HG03457 (cell line): ENCODE data around the gene ASCL1.

Source experiments
- ATAC-seq: cut with Tn5 transposase; IDR thresholded peaks from one replicate; pipeline ENCODE4 v1.9.1; 2021; ENCODE audit warnings: moderate number of reproducible peaks; ENCODE audit not compliant: unreplicated experiment

The ASCL1 gene

GRCh38 chr12:102950950-102951619 is 6.4 kb upstream of the ASCL1 start:
- ATAC-seq = no peak

GRCh38 chr12:102951841-102952240 is 5.6 kb upstream of the ASCL1 start:
- no peak for ATAC-seq

GRCh38 chr12:102953221-102953620 is 4.3 kb upstream of the ASCL1 start:
- ATAC-seq = no peak

GRCh38 chr12:102954134-102954533 is 3.3 kb upstream of the ASCL1 start:
- ATAC-seq = no peak

- no peak for ATAC-seq
These were observed 1.3 kb upstream of the ASCL1 start for GRCh38 chr12:102955926-102956737.

- ATAC-seq = no peak
These were observed 641 bp upstream of the ASCL1 start for GRCh38 chr12:102956738-102957327.

GRCh38 chr12:102958073-102958829 is 777 bp downstream of the ASCL1 start:
- ATAC-seq = peak; percentile 41

- ATAC-seq = no peak
These were observed 1.3 kb downstream of the ASCL1 start for GRCh38 chr12:102958830-102959176.

- ATAC-seq = no peak
These were observed 1.9 kb downstream of the ASCL1 start for GRCh38 chr12:102959391-102959790.

GRCh38 chr12:102960766-102961465 is 3.4 kb downstream of the ASCL1 start:
- no peak for ATAC-seq

GRCh38 chr12:102961466-102961855 is 4.0 kb downstream of the ASCL1 start:
- ATAC-seq = no peak

- no peak for ATAC-seq
These were observed 5.1 kb downstream of the ASCL1 start for GRCh38 chr12:102962532-102962931.

GRCh38 chr12:102962986-102963385 is 5.5 kb downstream of the ASCL1 start:
- no peak for ATAC-seq

- no peak for ATAC-seq
These were observed 6.3 kb downstream of the ASCL1 start for GRCh38 chr12:102963796-102964195.

- no peak for ATAC-seq
These were observed 7.4 kb downstream of the ASCL1 start for GRCh38 chr12:102964872-102965271.

- no peak for ATAC-seq
These were observed 8.0 kb downstream of the ASCL1 start for GRCh38 chr12:102965281-102966155.

- ATAC-seq = no peak
These were observed 8.9 kb downstream of the ASCL1 start for GRCh38 chr12:102966200-102966863.

- ATAC-seq = no peak
These were observed 13.3 kb downstream of the ASCL1 start for GRCh38 chr12:102970780-102971179.

GRCh38 chr12:102971227-102971626 is 13.8 kb downstream of the ASCL1 start:
- no peak for ATAC-seq
